HG03135 (cell line): ENCODE measurements around the gene EFS.
"Not testable (repeated sequence)": the region's sequence is repeated elsewhere in the genome, so short reads cannot be mapped to it uniquely, and the experiment has no call there.

Experiments
- ATAC-seq: cut with Tn5 transposase; IDR thresholded peaks from one replicate; pipeline ENCODE4 v1.9.1; 2021; ENCODE audit warnings: mild to moderate bottlenecking, moderate library complexity; ENCODE audit not compliant: unreplicated experiment

Gene EFS

GRCh38 chr14:23339506-23340268, 25.3 kb downstream of the EFS start:
- no peak for ATAC-seq

GRCh38 chr14:23335623-23336022, 29.3 kb downstream of the EFS start:
- no peak for ATAC-seq

- ATAC-seq: no peak
These were observed 36.8 kb downstream of the EFS start for GRCh38 chr14:23327947-23328744.

GRCh38 chr14:23326491-23327332, 38.3 kb downstream of the EFS start:
- no peak for ATAC-seq

GRCh38 chr14:23325746-23326145, 39.2 kb downstream of the EFS start:
- ATAC-seq: not testable (repeated sequence)

- ATAC-seq: no peak
These were observed 40.0 kb downstream of the EFS start for GRCh38 chr14:23324993-23325392.

GRCh38 chr14:23324455-23324846, 40.5 kb downstream of the EFS start:
- ATAC-seq: no peak

- ATAC-seq: no peak
These were observed 41.0 kb downstream of the EFS start for GRCh38 chr14:23323838-23324454.

- ATAC-seq: no peak
These were observed 42.1 kb downstream of the EFS start for GRCh38 chr14:23322568-23323517.

GRCh38 chr14:23321572-23322547, 43.1 kb downstream of the EFS start:
- ATAC-seq: peak; percentile 10

- peak; percentile 89 for ATAC-seq
These were observed 44.1 kb downstream of the EFS start, which contains the start of gene PABPN1 for GRCh38 chr14:23320584-23321571. Gene PABPN1 (plus strand): TSS chr14:23321457. CDS start chr14:23321470, 13 bp downstream.

- ATAC-seq: no peak
These were observed 45.0 kb downstream of the EFS start for GRCh38 chr14:23319746-23320583.

GRCh38 chr14:23316300-23316699, 48.7 kb downstream of the EFS start:
- no peak for ATAC-seq

- ATAC-seq: no peak
These were observed 54.4 kb downstream of the EFS start for GRCh38 chr14:23310546-23310945.

- ATAC-seq: no peak
These were observed 56.1 kb downstream of the EFS start for GRCh38 chr14:23308721-23309445.
